Transverse colon (tissue), 4 donors: ENCODE results near the gene FTSJ1. TPM values are rescaled to one million over a fixed set of nuclear protein-coding genes. Genes with fewer than 3 reads are reported as not detected.
"Not testable (repeated sequence)": the region's sequence is repeated elsewhere in the genome, so short reads cannot be mapped to it uniquely, and the experiment has no call there.

Experiments used
- DNase-seq: peaks from one replicate; pipeline ENCODE4 v3.0.0-alpha.2; 2019
- H3K27ac ChIP-seq, 4 donors: fragments of 200-600 bp; sonication (generic); 2 replicates each; pipeline ENCODE4 v1.5.1; 2016 to 2018; ENCODE audit warnings: inconsistent platforms in 4 of 4
- H3K27me3 ChIP-seq: fragments of 200-600 bp; sonication (generic); 2 replicates; pipeline ENCODE4 v1.5.1; 2017; ENCODE audit warnings: inconsistent platforms
- H3K36me3 ChIP-seq, 4 donors: fragments of 200-600 bp; sonication (generic); 2 replicates each; pipeline ENCODE4 v1.5.1; 2017 to 2019; ENCODE audit warnings: inconsistent platforms in 4 of 4
- H3K4me1 ChIP-seq, 4 donors: fragments of 200-600 bp; sonication (generic); 2 replicates each; pipeline ENCODE4 v1.5.1; 2017 to 2020; ENCODE audit warnings: inconsistent platforms in 4 of 4
- H3K4me3 ChIP-seq, 4 donors: fragments of 200-600 bp; sonication (generic); 1 replicate in 1 of 4; 2 replicates in 3 of 4; pipeline versions ENCODE4 v1.5.1 to v1.6.1; 2017 to 2019; ENCODE audit warnings: inconsistent platforms in 4 of 4
- H3K9me3 ChIP-seq, 2 donors: fragments of 200-600 bp; sonication (generic); 2 replicates each; pipeline ENCODE4 v1.5.1; 2017 to 2019; ENCODE audit warnings: inconsistent platforms in 2 of 2
- CTCF ChIP-seq, 5 experiments: fragments of 200-600 bp in 3 of 5; fragments of 450-650 bp in 2 of 5; sonication (generic) in 3 of 5; IDR thresholded peaks; 1 replicate in 2 of 5; 2 replicates in 3 of 5; pipeline ENCODE4 v1.5.1; 2016 to 2017; ENCODE audit warnings: antibody characterized with exemption in 5 of 5, inconsistent platforms in 3 of 5, mild to moderate bottlenecking in 2 of 5, moderate library complexity in 1 of 5
- EP300 ChIP-seq: sonication (generic); formaldehyde crosslinking; IDR thresholded peaks from one replicate; pipeline ENCODE4 v1.6.1; 2017; ENCODE audit warnings: antibody characterized with exemption, low read depth
- POLR2A ChIP-seq: fragments of 450-650 bp; IDR thresholded peaks from one replicate; pipeline ENCODE4 v1.6.1; 2016; ENCODE audit warnings: antibody characterized with exemption, mild to moderate bottlenecking, moderate library complexity
- POLR2AphosphoS5 ChIP-seq, 3 donors: sonication (generic); formaldehyde crosslinking; IDR thresholded peaks; one replicate each; pipeline ENCODE4 v1.6.1; 2016; ENCODE audit warnings: antibody characterized with exemption in 3 of 3
- WGBS, 2 donors: methylation state at CpG; one replicate each; pipeline ENCODE4 v1.1.5; 2018; ENCODE audit warnings: low coverage in 1 of 2; 5-methylcytosine and 5-hydroxymethylcytosine counted together
- in situ Hi-C, 4 donors: fragments of 200-750 bp; cut with MboI; loops; one replicate each; pipeline versions ENCODE4 v1.15.0 to v1.15.1; 2017; ENCODE audit warnings: low sequenced_read_pairs in 3 of 4, low pct_ligation_motif_present in 1 of 4, low pct_unique_long_range_greater_than_20kb in 1 of 4
- intact Hi-C: fragments of 100-400 bp; cut with DNase I; formaldehyde crosslinking; loops from one replicate; pipeline ENCODE4 v1.15.1; 2023; ENCODE audit warnings: low total_unique reads
- total RNA-seq, 4 donors: library from RNA; depleted of rRNA; stranded (reverse); fragments of >200 nt; gene quantifications; one replicate each; pipeline ENCODE4 v1.1.0, GENCODE V29; 2016

Gene FTSJ1, protein sequence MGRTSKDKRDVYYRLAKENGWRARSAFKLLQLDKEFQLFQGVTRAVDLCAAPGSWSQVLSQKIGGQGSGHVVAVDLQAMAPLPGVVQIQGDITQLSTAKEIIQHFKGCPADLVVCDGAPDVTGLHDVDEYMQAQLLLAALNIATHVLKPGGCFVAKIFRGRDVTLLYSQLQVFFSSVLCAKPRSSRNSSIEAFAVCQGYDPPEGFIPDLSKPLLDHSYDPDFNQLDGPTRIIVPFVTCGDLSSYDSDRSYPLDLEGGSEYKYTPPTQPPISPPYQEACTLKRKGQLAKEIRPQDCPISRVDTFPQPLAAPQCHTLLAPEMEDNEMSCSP
- total RNA-seq = 10 to 100 TPM; 15.3 to 33.2 (median 31.1) TPM

DNA sequence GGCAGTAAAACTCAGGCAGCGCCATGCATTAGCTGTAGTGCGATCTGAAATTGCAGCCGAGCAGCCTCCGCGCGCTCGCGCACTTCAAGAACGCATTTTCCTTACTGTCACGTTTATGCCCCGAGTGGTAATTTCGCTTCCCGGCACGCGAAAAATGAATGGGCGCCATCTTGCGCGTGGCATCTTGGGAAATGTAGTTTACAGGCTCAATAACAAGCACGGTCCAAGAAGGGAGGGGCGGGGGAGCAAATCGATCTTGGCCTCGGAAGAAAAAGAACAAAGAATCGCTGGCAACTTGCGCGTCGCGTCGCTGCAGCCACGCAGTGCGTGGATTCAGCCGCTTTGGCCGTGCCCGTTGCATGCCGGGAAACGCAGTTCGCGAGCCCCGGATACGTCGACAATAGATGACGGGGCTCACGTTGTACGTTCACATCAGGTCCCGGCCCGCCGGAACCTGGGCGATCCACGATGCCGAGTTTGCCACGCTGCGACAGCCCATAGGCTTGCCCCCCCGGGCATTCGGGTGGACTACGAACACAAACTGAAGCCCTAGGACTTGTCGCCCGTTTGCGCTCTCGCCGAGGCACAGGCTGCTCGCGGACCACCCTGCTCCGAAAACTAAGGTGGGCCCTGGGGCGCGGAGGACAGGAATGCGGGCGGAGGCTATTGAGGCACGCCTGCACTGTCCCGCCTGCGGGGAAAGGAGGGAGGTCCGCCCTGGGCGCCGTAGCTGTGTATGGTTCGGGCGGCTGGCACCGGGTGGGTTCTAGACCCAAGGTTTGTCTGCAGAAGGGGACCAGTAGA lies at the start of gene FTSJ1:
TSS of gene FTSJ1 (plus strand) at position 426 of the 804 bp plus-strand sequence. CDS start 1,849 bp downstream, outside the sequence.
- Histone ChIP-seq H3K36me3 (no peaks in the 10 kb centered on the region), H3K4me3 (peak within 1 kb of the TSS; percentile 55 to 80 (median 70)), H3K27ac (peak within 1 kb of the TSS; percentile 75 to 88 (median 85)), H3K27me3 (no peaks in the 10 kb centered on the region), H3K9me3 (no peaks in the 10 kb centered on the region), H3K4me1 (peaks cover 0 to 16% (median 6%) of the 10 kb centered on the region in 4 donors)
- peak; percentile 90 for DNase-seq
- in situ Hi-C loops = loop anchor here in 2 of 4 donors (25.0 kb wide), 1 partner anchor 389 kb away; no protein-coding TSS in a partner anchor
- 52% methylated on average over 70 of the region's 75 CpGs; no CpG with 5 or more reads in 1 of the 2 donors for WGBS, 2 donors
- intact Hi-C loops = no loop called here
- TF ChIP-seq CTCF (IDR thresholded peaks at IDR 0.05) (no peak), EP300 (no peak), POLR2A (peak; percentile 58), POLR2AphosphoS5 (IDR thresholded peaks at IDR 0.05) (peak; percentile 52 to 77 (median 53))

DNA sequence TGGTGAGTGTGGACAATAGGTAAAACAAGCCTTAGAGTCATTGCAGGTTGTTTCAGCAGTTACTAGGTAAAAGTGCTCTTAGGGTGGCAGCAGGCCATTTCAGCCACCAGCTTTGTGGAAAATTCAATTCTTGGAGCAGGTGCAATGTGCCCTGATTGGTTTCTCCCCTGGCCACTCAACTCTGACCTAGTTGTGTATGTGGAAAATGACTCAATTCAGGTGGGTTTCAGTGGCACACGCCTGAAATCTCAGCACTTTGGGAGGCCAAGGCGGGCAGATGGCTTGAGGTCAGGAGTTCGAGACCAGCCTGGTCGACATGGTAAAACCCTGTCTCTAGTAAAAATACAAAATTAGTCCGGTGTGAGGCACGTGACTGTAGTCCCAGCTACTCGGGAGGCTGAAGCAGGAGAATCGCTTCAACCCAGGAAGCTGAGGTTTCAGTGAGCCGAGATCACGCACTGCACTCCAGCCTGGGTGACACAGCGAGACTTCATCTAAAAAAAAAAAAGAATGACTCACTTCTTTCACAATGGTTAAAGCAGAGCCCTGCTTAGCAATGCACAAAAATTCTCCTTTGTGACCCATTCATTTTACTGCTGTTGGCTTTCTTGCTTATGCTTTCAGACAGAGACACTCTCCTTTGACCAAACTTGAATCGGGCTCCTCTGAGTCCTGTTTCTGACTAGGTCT lies 48.8 kb upstream of the FTSJ1 start:
- no CpG with 5 or more reads among the region's 12 CpGs for WGBS, 2 donors
- intact Hi-C loops, H3K36me3 ChIP-seq, H3K9me3 ChIP-seq, DNase-seq, H3K27me3 ChIP-seq, H3K27ac ChIP-seq, in situ Hi-C loops, H3K4me3 ChIP-seq, H3K4me1 ChIP-seq: not testable (repeated sequence)

DNA sequence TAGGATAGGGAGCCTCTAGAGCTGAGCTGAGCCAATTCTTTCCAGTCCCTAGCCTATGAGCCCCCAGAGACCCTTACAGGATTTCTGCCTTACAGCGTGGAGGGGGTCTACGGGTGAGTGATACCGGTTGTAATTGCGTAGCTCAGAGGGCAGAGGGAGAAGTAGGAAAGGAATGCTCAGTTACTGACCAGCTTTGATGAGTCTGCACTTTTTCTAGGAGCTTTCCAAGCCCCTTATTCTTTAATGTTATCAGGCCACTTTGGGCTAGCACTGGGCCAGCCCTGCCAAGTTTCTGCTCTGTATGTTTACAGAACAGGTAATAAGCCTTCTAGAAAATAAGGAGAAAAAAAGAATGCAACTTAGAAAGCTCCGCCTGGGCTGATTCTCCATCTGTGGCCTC lies 46.4 kb upstream of the FTSJ1 start:
- intact Hi-C loops, H3K4me3 ChIP-seq, in situ Hi-C loops, H3K9me3 ChIP-seq, H3K36me3 ChIP-seq, H3K27me3 ChIP-seq, H3K27ac ChIP-seq, H3K4me1 ChIP-seq, DNase-seq: not testable (repeated sequence)
- 82% methylated on average over 5 of the region's 5 CpGs; no CpG with 5 or more reads in 1 of the 2 donors for WGBS, 2 donors

DNA sequence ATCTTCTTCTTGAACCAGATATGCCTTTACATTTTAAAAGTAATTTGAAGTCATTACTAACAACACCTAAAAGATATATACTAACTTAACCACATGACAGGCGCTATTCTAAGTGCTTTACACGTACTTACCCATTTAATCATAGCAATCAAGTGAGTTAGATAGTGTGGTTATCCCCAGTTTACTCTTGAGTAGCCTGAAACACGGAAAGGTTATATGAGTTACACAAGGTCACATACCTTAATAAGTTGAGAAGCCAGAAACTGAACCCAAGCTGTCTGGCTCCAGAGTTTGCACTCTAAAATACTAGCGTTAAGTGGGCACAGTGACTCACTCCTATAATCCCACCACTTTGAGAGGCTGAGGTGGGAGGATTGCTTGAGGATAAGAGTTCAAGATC lies 45.8 kb upstream of the FTSJ1 start:
- H3K4me1 ChIP-seq, H3K9me3 ChIP-seq, H3K27ac ChIP-seq, intact Hi-C loops, DNase-seq, H3K36me3 ChIP-seq, H3K27me3 ChIP-seq, in situ Hi-C loops, H3K4me3 ChIP-seq: not testable (repeated sequence)
- 66 to 83% methylated on average over 1 to 4 of the region's 4 CpGs for WGBS, 2 donors

- DNase-seq, H3K27ac ChIP-seq, H3K9me3 ChIP-seq, in situ Hi-C loops, H3K36me3 ChIP-seq, H3K4me3 ChIP-seq, H3K27me3 ChIP-seq, intact Hi-C loops, H3K4me1 ChIP-seq: not testable (repeated sequence)
- 90% methylated on average over 13 of the region's 13 CpGs; no CpG with 5 or more reads in 1 of the 2 donors for WGBS, 2 donors
These were observed 42.3 kb upstream of the FTSJ1 start for GRCh38 chrX:48433713-48434112.

DNA sequence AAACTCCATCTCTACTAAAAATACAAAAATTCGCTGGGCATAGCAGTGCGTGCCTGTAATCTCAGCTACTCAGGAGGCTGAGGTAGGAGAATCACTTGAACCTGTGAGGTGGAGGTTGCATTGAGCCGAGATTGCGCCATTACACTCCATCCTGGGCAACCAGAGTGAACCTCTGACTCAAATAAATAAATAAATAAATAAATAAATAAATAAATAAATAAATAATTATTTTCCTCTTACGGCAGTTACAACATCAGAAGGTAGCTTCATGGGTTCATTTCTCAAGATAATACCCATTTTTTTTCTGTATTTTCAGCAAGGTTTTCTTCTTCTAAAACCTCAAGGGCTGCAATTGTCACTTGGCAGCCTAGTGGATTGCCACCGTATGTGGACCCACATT lies 28.8 kb upstream of the FTSJ1 start:
- WGBS, 2 donors = 93% methylated on average over 6 of the region's 6 CpGs; no CpG with 5 or more reads in 1 of the 2 donors
- H3K27ac ChIP-seq, DNase-seq, in situ Hi-C loops, H3K27me3 ChIP-seq, H3K9me3 ChIP-seq, H3K36me3 ChIP-seq, H3K4me1 ChIP-seq, intact Hi-C loops, H3K4me3 ChIP-seq: not testable (repeated sequence)
